Measurements from ENCODE around the gene KAT14.

DNA sequence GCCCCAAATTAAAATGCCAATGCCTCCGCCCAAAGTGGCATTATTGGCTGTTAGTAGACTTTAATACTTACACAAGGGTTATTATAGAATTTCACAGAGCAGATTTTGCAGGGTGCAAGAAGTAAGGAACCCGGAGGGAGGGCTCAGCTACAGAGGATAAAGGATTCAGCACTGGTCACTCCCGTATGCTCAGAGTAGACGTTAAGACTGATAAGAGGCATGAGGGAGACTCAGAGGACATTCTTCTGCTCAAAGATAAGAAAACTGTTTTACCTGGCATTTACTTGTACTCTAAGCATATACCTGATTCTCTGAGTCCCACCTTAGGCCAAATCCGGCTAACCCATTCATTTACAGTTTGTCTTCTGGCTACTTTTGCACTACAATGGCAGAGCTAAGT is 43.5 kb upstream of the KAT14 start:
- TF ChIP-seq EZH2 (IDR thresholded peaks at IDR 0.05; ENCODE audit: borderline replicate concordance, low read depth, low read length, severe bottlenecking) = no peak
- TF ChIP-seq, protein P1, sequence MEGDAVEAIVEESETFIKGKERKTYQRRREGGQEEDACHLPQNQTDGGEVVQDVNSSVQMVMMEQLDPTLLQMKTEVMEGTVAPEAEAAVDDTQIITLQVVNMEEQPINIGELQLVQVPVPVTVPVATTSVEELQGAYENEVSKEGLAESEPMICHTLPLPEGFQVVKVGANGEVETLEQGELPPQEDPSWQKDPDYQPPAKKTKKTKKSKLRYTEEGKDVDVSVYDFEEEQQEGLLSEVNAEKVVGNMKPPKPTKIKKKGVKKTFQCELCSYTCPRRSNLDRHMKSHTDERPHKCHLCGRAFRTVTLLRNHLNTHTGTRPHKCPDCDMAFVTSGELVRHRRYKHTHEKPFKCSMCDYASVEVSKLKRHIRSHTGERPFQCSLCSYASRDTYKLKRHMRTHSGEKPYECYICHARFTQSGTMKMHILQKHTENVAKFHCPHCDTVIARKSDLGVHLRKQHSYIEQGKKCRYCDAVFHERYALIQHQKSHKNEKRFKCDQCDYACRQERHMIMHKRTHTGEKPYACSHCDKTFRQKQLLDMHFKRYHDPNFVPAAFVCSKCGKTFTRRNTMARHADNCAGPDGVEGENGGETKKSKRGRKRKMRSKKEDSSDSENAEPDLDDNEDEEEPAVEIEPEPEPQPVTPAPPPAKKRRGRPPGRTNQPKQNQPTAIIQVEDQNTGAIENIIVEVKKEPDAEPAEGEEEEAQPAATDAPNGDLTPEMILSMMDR (IDR thresholded peaks at IDR 0.05; ENCODE audit: borderline replicate concordance, extremely low read depth, low read length, poor library complexity, severe bottlenecking) = no peak

Data from DND-41 (cell line).